Measurements from ENCODE around the gene USP13.

- no peak for TF ChIP-seq TEAD4 (IDR thresholded peaks at IDR 0.05)
- no peak for TF ChIP-seq FOXM1 (IDR thresholded peaks at IDR 0.05; ENCODE audit: borderline replicate concordance, low read depth)
- no peak for TF ChIP-seq CEBPB (IDR thresholded peaks at IDR 0.05)
- no peak for TF ChIP-seq EGR1 (IDR thresholded peaks at IDR 0.05)
- no peak for TF ChIP-seq REST (IDR thresholded peaks at IDR 0.05; ENCODE audit: low read depth)
- TF ChIP-seq YY1 (IDR thresholded peaks at IDR 0.05; ENCODE audit: low read depth), result no peak
- no peak for TF ChIP-seq TAF1 (IDR thresholded peaks at IDR 0.05; ENCODE audit: low read depth)
- TF ChIP-seq EP300 (IDR thresholded peaks at IDR 0.05; ENCODE audit: borderline replicate concordance), result no peak
- no peak for TF ChIP-seq TCF12 (IDR thresholded peaks at IDR 0.05; ENCODE audit: low read depth)
- TF ChIP-seq, protein P1, sequence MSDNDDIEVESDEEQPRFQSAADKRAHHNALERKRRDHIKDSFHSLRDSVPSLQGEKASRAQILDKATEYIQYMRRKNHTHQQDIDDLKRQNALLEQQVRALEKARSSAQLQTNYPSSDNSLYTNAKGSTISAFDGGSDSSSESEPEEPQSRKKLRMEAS (IDR thresholded peaks at IDR 0.05), result no peak
Measured at GRCh38 chr3:179622023-179622422, 30.8 kb upstream of the USP13 start.

Data from Ishikawa (cell line).